SK-N-SH (cell line): ENCODE results near the gene TRIM23. TPM values are rescaled to one million over a fixed set of nuclear protein-coding genes. Genes with fewer than 3 reads are reported as not detected.

ENCODE experiments used
- CTCF ChIA-PET: fragments of 300-600, 350-600 bp; formaldehyde crosslinking; extraction: SDS; loops from one replicate; lab custom pipeline; 2021; lab: Yijun Ruan, JAX
- POLR2A ChIA-PET: fragments of 350-600 bp; sonication (Branson Sonifier 250); formaldehyde crosslinking; extraction: SDS; loops from one replicate; lab custom pipeline; 2020; ENCODE audit warnings: antibody characterized with exemption, inconsistent platforms; lab: Yijun Ruan, JAX
- DNase-seq: peaks from one replicate; pipeline ENCODE4 v3.0.0; 2012
- H2AFZ ChIP-seq: fragments of 200-600 bp; sonication (generic); 2 replicates; pipeline ENCODE4 v1.8.1; 2016; ENCODE audit warnings: antibody characterized with exemption, mild to moderate bottlenecking, low read depth
- H3F3A ChIP-seq: fragments of 200-600 bp; sonication (generic); replicated peaks from 2 replicates; pipeline ENCODE3; 2016; ENCODE audit warnings: antibody characterized with exemption, mild to moderate bottlenecking; ENCODE audit not compliant: insufficient read depth
- H3K27ac ChIP-seq, 2 experiments: fragments of 200-500 bp in 1 of 2; fragments of 200-600 bp in 1 of 2; sonication (Bioruptor generic) in 1 of 2; sonication (generic), shearing (Covaris generic) in 1 of 2; 2 replicates each; pipeline versions ENCODE4 v1.5.1 to v1.6.1; 2014 to 2016; ENCODE audit warnings: low read depth in 2 of 2, inconsistent platforms in 1 of 2, low read length in 1 of 2, mild to moderate bottlenecking in 1 of 2, mixed read lengths in 1 of 2
- H3K27me3 ChIP-seq: fragments of 200-600 bp; sonication (generic), shearing (Covaris generic); 2 replicates; pipeline ENCODE4 v1.6.1; 2016; ENCODE audit warnings: mixed run types; ENCODE audit not compliant: insufficient read depth
- H3K36me3 ChIP-seq, 2 experiments: fragments of 200-500 bp in 1 of 2; fragments of 200-600 bp in 1 of 2; sonication (Bioruptor generic) in 1 of 2; sonication (generic) in 1 of 2; replicated peaks in 1 of 2; 2 replicates each; pipeline versions ENCODE3 to v1.5.1; 2014 to 2016; ENCODE audit warnings: low read length in 1 of 2, mild to moderate bottlenecking in 1 of 2; ENCODE audit not compliant: insufficient read depth in 2 of 2, control insufficient read depth in 1 of 2
- H3K4me1 ChIP-seq, 2 experiments: fragments of 200-500 bp in 1 of 2; fragments of 200-600 bp in 1 of 2; sonication (Bioruptor generic) in 1 of 2; sonication (generic), shearing (Covaris generic) in 1 of 2; 2 replicates each; pipeline versions ENCODE4 v1.5.1 to v1.6.1; 2014 to 2016; ENCODE audit warnings: low read depth in 1 of 2, low read length in 1 of 2, mixed run types in 1 of 2; ENCODE audit not compliant: insufficient read depth in 2 of 2, control insufficient read depth in 1 of 2
- H3K4me2 ChIP-seq: fragments of 200-600 bp; sonication (generic), shearing (Covaris generic); 2 replicates; pipeline ENCODE4 v1.6.1; 2017; ENCODE audit warnings: mixed run types
- H3K4me3 ChIP-seq, 2 experiments: fragments of 200-500 bp in 1 of 2; fragments of 200-600 bp in 1 of 2; sonication (Bioruptor generic) in 1 of 2; sonication (generic), shearing (Covaris generic) in 1 of 2; 2 replicates each; pipeline versions ENCODE4 v1.5.1 to v1.8.1; 2014 to 2016; ENCODE audit warnings: low read depth in 2 of 2, inconsistent platforms in 1 of 2, low read length in 1 of 2, mild to moderate bottlenecking in 1 of 2, mixed read lengths in 1 of 2, moderate library complexity in 1 of 2
- H3K79me2 ChIP-seq: fragments of 200-600 bp; sonication (generic); 2 replicates; pipeline ENCODE4 v1.8.1; 2017; ENCODE audit warnings: mild to moderate bottlenecking; ENCODE audit not compliant: insufficient read depth
- H3K9ac ChIP-seq: fragments of 200-600 bp; sonication (generic); 2 replicates; pipeline ENCODE4 v1.6.1; 2017; ENCODE audit warnings: mixed run types
- H3K9me2 ChIP-seq: fragments of 200-600 bp; sonication (generic); 2 replicates; pipeline ENCODE4 v1.6.1; 2017; ENCODE audit warnings: mixed run types
- H3K9me3 ChIP-seq: fragments of 200-600 bp; sonication (generic); 2 replicates; pipeline ENCODE4 v1.6.1; 2017; ENCODE audit warnings: mixed run types, mild to moderate bottlenecking, moderate library complexity
- H4K20me1 ChIP-seq: fragments of 200-600 bp; sonication (generic); 2 replicates; pipeline ENCODE4 v1.6.1; 2017; ENCODE audit warnings: mild to moderate bottlenecking, mixed run types; ENCODE audit not compliant: insufficient read depth
- CTCF ChIP-seq: fragments of 200-600 bp; sonication (generic); IDR thresholded peaks from 2 replicates; pipeline ENCODE4 v1.6.1; 2017; ENCODE audit warnings: antibody characterized with exemption, mild to moderate bottlenecking, moderate library complexity
- FOSL2 ChIP-seq: IDR thresholded peaks from 2 replicates; pipeline ENCODE4 v1.4.0; 2012; ENCODE audit warnings: low read depth, mild to moderate bottlenecking, moderate library complexity, borderline replicate concordance
- FOXJ3 ChIP-seq: sonication (generic); formaldehyde crosslinking; IDR thresholded peaks from 2 replicates; pipeline ENCODE4 v1.5.1; 2020; ENCODE audit warnings: mild to moderate bottlenecking, missing genetic modification reagents
- MAX ChIP-seq: IDR thresholded peaks from 2 replicates; pipeline ENCODE4 v1.4.0; 2012; ENCODE audit warnings: low read depth
- MXI1 ChIP-seq: IDR thresholded peaks from 2 replicates; pipeline ENCODE4 v1.6.1; 2012; ENCODE audit warnings: mild to moderate bottlenecking, low read depth, low read length, improper control_type of control experiment
- NFIC ChIP-seq: IDR thresholded peaks from 2 replicates; pipeline ENCODE4 v1.4.0; 2012; ENCODE audit warnings: borderline replicate concordance
- NRF1 ChIP-seq: IDR thresholded peaks from 2 replicates; pipeline ENCODE4 v1.6.1; 2012; ENCODE audit warnings: low read depth, mild to moderate bottlenecking, low read length
- POLR2AphosphoS5 ChIP-seq: IDR thresholded peaks from 2 replicates; pipeline ENCODE4 v1.6.1; 2012; ENCODE audit warnings: low read depth, low read length
- RAD21 ChIP-seq: IDR thresholded peaks from 2 replicates; pipeline ENCODE4 v1.6.1; 2012; ENCODE audit warnings: mild to moderate bottlenecking, low read length
- RFX5 ChIP-seq: IDR thresholded peaks from 2 replicates; pipeline ENCODE4 v1.6.1; 2012; ENCODE audit warnings: mild to moderate bottlenecking, improper control_type of control experiment, low read length
- RXRA ChIP-seq: IDR thresholded peaks from 2 replicates; pipeline ENCODE4 v1.4.0; 2012; ENCODE audit warnings: low read depth, mild to moderate bottlenecking, borderline replicate concordance
- TAF1 ChIP-seq: IDR thresholded peaks from 2 replicates; pipeline ENCODE4 v1.6.1; 2012; ENCODE audit warnings: low read depth, mild to moderate bottlenecking, low read length, moderate library complexity, borderline replicate concordance
- TCF12 ChIP-seq: IDR thresholded peaks from 2 replicates; pipeline ENCODE4 v1.4.0; 2012
- USF2 ChIP-seq: fragments of 150-350 bp; IDR thresholded peaks from 2 replicates; pipeline ENCODE4 v1.6.1; 2017; ENCODE audit warnings: antibody characterized with exemption, low read length, low read depth, borderline replicate concordance
- WGBS: methylation state at CpG from one replicate; pipeline ENCODE4 v1.1.6; 2017; ENCODE audit warnings: low lambda C conversion rate; 5-methylcytosine and 5-hydroxymethylcytosine counted together
- polyA plus RNA-seq, 3 experiments: library from polyadenylated mRNA; depleted of rRNA; stranded (reverse); fragments of >200 nt; gene quantifications; 2 replicates each; pipeline ENCODE4 v1.2.3, GENCODE V29; 2012

Gene TRIM23
- polyA plus RNA-seq, 1 of the 3 experiments (the other 2 are of a cell fraction), result 5.6 TPM

GRCh38 chr5:65546141-65546540, 78.0 kb downstream of the TRIM23 start:
- POLR2A ChIA-PET, result no interaction called here
- peaks cover 2 to 48% of the 10 kb centered on the region in 2 experiments for H3K36me3 ChIP-seq
- DNase-seq, result no peak

GRCh38 chr5:65544473-65544872, 79.7 kb downstream of the TRIM23 start:
- Histone ChIP-seq H3F3A (no peaks in the 10 kb centered on the region), H3K4me2 (no peak overlapping the region), H2AFZ (no peak overlapping the region), H3K9me3 (no peaks in the 10 kb centered on the region), H3K27ac (no peak overlapping the region), H3K9ac (no peak overlapping the region), H3K79me2 (no peaks in the 10 kb centered on the region), H3K9me2 (no peaks in the 10 kb centered on the region), H3K27me3 (no peaks in the 10 kb centered on the region), H3K4me1 (no peaks in the 10 kb centered on the region), H3K36me3 (peaks cover 2 to 48% of the 10 kb centered on the region in 2 experiments), H4K20me1 (no peaks in the 10 kb centered on the region), H3K4me3 (no peak overlapping the region)
- ChIA-PET CTCF (no interaction called here), POLR2A (no interaction called here)
- DNase-seq, result no peak
- TF ChIP-seq TCF12, result no peak
- no peak for TF ChIP-seq NRF1
- no peak for TF ChIP-seq POLR2AphosphoS5
- no peak for TF ChIP-seq CTCF
- WGBS, result 94% methylated on average over 4 of the region's 4 CpGs

More at GRCh38 chr5:65546141-65546540, 78.0 kb downstream of the TRIM23 start:
- Histone ChIP-seq H2AFZ (no peak overlapping the region), H3K9ac (no peak overlapping the region), H3K27ac (no peak overlapping the region), H3K4me1 (no peaks in the 10 kb centered on the region), H3K9me3 (no peaks in the 10 kb centered on the region), H3F3A (no peaks in the 10 kb centered on the region), H3K27me3 (no peaks in the 10 kb centered on the region), H3K79me2 (no peaks in the 10 kb centered on the region; the same call in none of the 2 replicates), H3K9me2 (no peaks in the 10 kb centered on the region), H3K4me2 (no peak overlapping the region), H3K4me3 (no peak overlapping the region), H4K20me1 (no peaks in the 10 kb centered on the region)
- TF ChIP-seq TAF1 (no peak), NFIC (no peak), POLR2AphosphoS5 (no peak)
- CTCF ChIA-PET, result no interaction called here
- 92% methylated on average over 5 of the region's 5 CpGs for WGBS

- no peak overlapping the region for H2AFZ ChIP-seq
- no peak overlapping the region for H3K9ac ChIP-seq
- H3K9me2 ChIP-seq, result no peaks in the 10 kb centered on the region
- ChIA-PET CTCF (no interaction called here), POLR2A (no interaction called here)
- no peaks in the 10 kb centered on the region for H3K4me1 ChIP-seq
- no peaks in the 10 kb centered on the region for H3K27me3 ChIP-seq
- no peaks in the 10 kb centered on the region for H4K20me1 ChIP-seq
- H3K9me3 ChIP-seq, result no peaks in the 10 kb centered on the region
- no peak for DNase-seq
- H3K27ac ChIP-seq, result no peak overlapping the region
- peaks cover 6 to 38% of the 10 kb centered on the region in 2 experiments for H3K36me3 ChIP-seq
- H3K4me3 ChIP-seq, result no peak overlapping the region
- no peak overlapping the region for H3K4me2 ChIP-seq
- H3F3A ChIP-seq, result no peaks in the 10 kb centered on the region
- H3K79me2 ChIP-seq, result no peaks in the 10 kb centered on the region
- TF ChIP-seq RFX5 (no peak), CTCF (no peak), RAD21 (no peak), RXRA (no peak), MXI1 (no peak), FOXJ3 (CRISPR knock-in tag) (no peak), USF2 (no peak), MAX (no peak), FOSL2 (no peak)
Measured at GRCh38 chr5:65539827-65540226, 84.3 kb downstream of the TRIM23 start.
